Thyroid gland (tissue), 4 donors: ENCODE measurements around the gene GRM4.

Experiments used
- POLR2A ChIP-seq, 2 donors: fragments of 450-650 bp; IDR thresholded peaks; one replicate each; pipeline ENCODE4 v1.6.1; 2017; ENCODE audit warnings: antibody characterized with exemption in 2 of 2, mild to moderate bottlenecking in 2 of 2, moderate library complexity in 1 of 2
- TF ChIP-seq, protein P1 (sequence below), 6 experiments: fragments of 200-600 bp in 3 of 6; fragments of 450-650 bp in 3 of 6; sonication (generic) in 3 of 6; IDR thresholded peaks; one replicate each; pipeline ENCODE4 v1.5.1; 2016 to 2019; ENCODE audit warnings: antibody characterized with exemption in 6 of 6, mild to moderate bottlenecking in 2 of 6, inconsistent platforms in 1 of 6, moderate library complexity in 1 of 6

DNA sequence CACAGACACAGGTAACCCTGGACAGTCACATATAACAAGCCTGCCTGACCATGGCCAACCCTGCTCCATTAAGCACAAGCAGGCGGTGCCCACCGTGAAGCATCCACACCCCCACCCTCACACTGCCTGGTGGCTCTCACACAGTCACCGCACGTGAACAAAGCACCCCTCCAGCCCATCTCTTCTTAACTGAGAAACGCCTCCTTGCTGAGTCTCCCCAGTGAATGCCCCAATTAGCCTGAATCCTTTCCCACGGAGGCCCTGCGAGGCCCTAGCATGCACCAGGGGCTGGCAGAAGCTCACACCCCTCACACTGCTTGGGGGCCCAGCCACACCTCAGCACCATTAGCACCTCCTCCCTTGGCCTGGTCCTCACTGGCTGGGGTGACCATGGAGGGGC lies 72.3 kb downstream of the GRM4 start:
- TF ChIP-seq POLR2A (IDR thresholded peaks at IDR 0.05), result no peak
- TF ChIP-seq, protein P1, sequence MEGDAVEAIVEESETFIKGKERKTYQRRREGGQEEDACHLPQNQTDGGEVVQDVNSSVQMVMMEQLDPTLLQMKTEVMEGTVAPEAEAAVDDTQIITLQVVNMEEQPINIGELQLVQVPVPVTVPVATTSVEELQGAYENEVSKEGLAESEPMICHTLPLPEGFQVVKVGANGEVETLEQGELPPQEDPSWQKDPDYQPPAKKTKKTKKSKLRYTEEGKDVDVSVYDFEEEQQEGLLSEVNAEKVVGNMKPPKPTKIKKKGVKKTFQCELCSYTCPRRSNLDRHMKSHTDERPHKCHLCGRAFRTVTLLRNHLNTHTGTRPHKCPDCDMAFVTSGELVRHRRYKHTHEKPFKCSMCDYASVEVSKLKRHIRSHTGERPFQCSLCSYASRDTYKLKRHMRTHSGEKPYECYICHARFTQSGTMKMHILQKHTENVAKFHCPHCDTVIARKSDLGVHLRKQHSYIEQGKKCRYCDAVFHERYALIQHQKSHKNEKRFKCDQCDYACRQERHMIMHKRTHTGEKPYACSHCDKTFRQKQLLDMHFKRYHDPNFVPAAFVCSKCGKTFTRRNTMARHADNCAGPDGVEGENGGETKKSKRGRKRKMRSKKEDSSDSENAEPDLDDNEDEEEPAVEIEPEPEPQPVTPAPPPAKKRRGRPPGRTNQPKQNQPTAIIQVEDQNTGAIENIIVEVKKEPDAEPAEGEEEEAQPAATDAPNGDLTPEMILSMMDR (IDR thresholded peaks at IDR 0.05), result no peak
